Left ventricle myocardium inferior (tissue), 1 donor: ENCODE data around the gene TTF1. TPM values are rescaled to one million over a fixed set of nuclear protein-coding genes. Genes with fewer than 3 reads are reported as not detected.
"Not testable (repeated sequence)": the region's sequence is repeated elsewhere in the genome, so short reads cannot be mapped to it uniquely, and the experiment has no call there.

ENCODE experiments used
- DNase-seq: peaks from one replicate; pipeline ENCODE4 v3.0.0-alpha.2; 2020
- H3K27ac ChIP-seq: fragments of 200-600 bp; replicated peaks from 2 replicates; pipeline ENCODE4 v1.8.0; 2021
- H3K27me3 ChIP-seq: fragments of 200-600 bp; 2 replicates; pipeline ENCODE4 v1.8.0; 2021; ENCODE audit warnings: low read depth
- H3K36me3 ChIP-seq: fragments of 200-600 bp; 2 replicates; pipeline ENCODE4 v1.8.0; 2021
- H3K4me1 ChIP-seq: fragments of 200-600 bp; 2 replicates; pipeline ENCODE4 v1.8.0; 2021
- H3K4me3 ChIP-seq: fragments of 200-600 bp; 2 replicates; pipeline ENCODE4 v1.8.0; 2021; ENCODE audit warnings: mild to moderate bottlenecking, moderate library complexity
- H3K9me3 ChIP-seq: fragments of 200-600 bp; replicated peaks from 2 replicates; pipeline ENCODE4 v1.8.0; 2021
- CTCF ChIP-seq: fragments of 200-600 bp; IDR thresholded peaks from 2 replicates; pipeline ENCODE4 v1.8.0; 2021; ENCODE audit warnings: antibody characterized with exemption, mild to moderate bottlenecking, borderline replicate concordance
- intact Hi-C: fragments of 100-400 bp; cut with micrococcal nuclease; formaldehyde crosslinking; loops from one replicate; pipeline ENCODE4 v1.11.0; 2022
- total RNA-seq: library from RNA; stranded (reverse); fragmentation: NEBNext Ultra II Directional; extraction: Animal tissue kit (Norgen Biotek cat#: 25700); gene quantifications from one replicate; pipeline ENCODE4 v1.2.1, GENCODE V29; 2021
- donor health status: DM: no; HTN: yes; CAD: no; lungs with severe emphysema.

The TTF1 gene
- total RNA-seq, 1 donor from 2014 or later, result 16.2 TPM

DNA sequence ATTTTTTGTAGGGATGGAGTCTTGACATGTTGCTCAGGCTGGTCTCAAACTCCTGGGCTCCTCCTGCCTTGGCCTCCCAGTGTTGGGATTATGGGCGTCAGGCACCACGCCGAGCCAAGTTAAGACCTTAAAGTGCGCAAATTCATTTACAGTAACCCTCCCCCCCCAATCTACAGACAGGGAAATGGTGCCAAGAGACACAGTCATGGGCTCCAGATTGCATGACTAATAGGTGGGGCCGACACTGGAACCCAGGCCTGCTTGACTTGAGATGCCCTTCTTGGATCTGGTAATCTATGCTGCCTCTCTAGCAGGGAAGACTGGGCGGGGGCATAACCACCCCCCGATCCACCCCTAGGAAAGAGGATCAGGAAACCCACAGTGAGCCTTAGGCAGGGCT is 19.5 kb downstream of the TTF1 start:
- intact Hi-C loops, result no loop called here
- H3K9me3 ChIP-seq, result no peaks in the 10 kb centered on the region

GRCh38 chr9:132384376-132384775 is 22.3 kb downstream of the TTF1 start:
- Histone ChIP-seq H3K36me3 (peaks cover 81% of the 10 kb centered on the region), H3K27me3 (no peaks in the 10 kb centered on the region), H3K27ac (no peak overlapping the region), H3K4me3 (no peak overlapping the region), H3K9me3 (no peaks in the 10 kb centered on the region), H3K4me1 (no peaks in the 10 kb centered on the region)
- intact Hi-C loops, result no loop called here
- no peak for DNase-seq
- TF ChIP-seq CTCF, result no peak

More for the DNA sequence above, 19.5 kb downstream of the TTF1 start:
- DNase-seq, result no peak
- no peak overlapping the region for H3K4me3 ChIP-seq
- no peak for TF ChIP-seq CTCF
- no peak overlapping the region for H3K27ac ChIP-seq
- no peaks in the 10 kb centered on the region for H3K27me3 ChIP-seq
- H3K4me1 ChIP-seq, result peaks cover 7% of the 10 kb centered on the region
- H3K36me3 ChIP-seq, result peaks cover 85% of the 10 kb centered on the region

GRCh38 chr9:132383462-132383883 is 23.2 kb downstream of the TTF1 start:
- Histone ChIP-seq H3K4me1 (no peaks in the 10 kb centered on the region), H3K4me3 (no peak overlapping the region), H3K36me3 (peaks cover 81% of the 10 kb centered on the region), H3K9me3 (no peaks in the 10 kb centered on the region), H3K27me3 (no peaks in the 10 kb centered on the region), H3K27ac (no peak overlapping the region)
- TF ChIP-seq CTCF, result no peak
- DNase-seq, result no peak
- intact Hi-C loops, result no loop called here

DNA sequence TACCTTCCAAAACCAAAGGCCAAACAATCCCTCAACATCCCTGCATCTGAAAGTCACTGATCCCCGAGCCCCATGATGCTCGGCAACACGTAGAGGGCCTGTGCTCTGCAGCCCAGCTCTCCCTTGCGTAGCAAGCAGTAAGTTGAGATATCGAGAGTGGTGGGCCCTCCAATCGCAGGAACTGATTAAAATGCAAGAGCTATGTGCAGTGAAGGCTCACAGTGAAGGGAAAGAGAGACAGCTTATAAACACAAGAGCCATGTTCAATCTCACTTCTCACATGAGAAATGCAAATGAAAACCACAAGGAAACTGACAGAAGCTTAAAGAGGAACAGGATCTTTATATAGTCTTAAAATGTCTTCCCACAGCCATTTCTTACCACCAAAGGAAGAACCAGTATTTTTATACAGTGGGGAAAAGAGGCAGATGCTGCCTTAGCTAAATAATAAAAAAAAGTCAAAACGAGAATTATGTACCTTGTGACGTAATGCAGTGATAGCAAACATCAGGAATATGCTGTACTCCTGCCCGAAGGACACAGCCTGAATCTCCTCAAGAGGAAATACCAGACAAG is 24.6 kb downstream of the TTF1 start:
- Histone ChIP-seq H3K4me1 (no peaks in the 10 kb centered on the region), H3K36me3 (peaks cover 68% of the 10 kb centered on the region), H3K27me3 (no peaks in the 10 kb centered on the region), H3K9me3 (no peaks in the 10 kb centered on the region), H3K4me3 (no peak overlapping the region), H3K27ac (no peak overlapping the region)
- intact Hi-C loops, result no loop called here
- TF ChIP-seq CTCF, result no peak
- no peak for DNase-seq

DNA sequence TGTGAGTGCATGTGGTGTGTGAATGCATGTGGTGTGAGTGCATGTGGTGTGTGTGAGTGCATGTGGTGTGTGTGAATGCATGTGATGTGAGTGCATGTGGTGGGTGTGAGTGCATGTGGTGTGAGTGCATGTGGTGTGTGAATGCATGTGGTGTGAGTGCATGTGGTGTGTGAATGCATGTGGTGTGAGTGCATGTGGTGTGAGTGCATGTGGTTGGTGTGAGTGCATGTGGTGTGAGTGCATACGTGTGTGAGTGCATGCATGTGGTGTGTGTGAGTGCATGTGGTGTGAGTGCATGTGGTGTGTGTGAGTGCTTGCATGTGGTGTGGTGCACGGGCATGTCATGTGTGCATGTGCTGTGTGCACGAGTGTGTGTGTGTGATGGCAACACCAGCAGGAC is 28.2 kb downstream of the TTF1 start:
- H3K27me3 ChIP-seq, H3K4me3 ChIP-seq, H3K27ac ChIP-seq, DNase-seq, intact Hi-C loops, H3K4me1 ChIP-seq, H3K9me3 ChIP-seq: not testable (repeated sequence)
- H3K36me3 ChIP-seq, result peaks cover 55% of the 10 kb centered on the region

- intact Hi-C loops, H3K27ac ChIP-seq, H3K9me3 ChIP-seq, H3K4me3 ChIP-seq, DNase-seq, H3K27me3 ChIP-seq, H3K4me1 ChIP-seq: not testable (repeated sequence)
- H3K36me3 ChIP-seq, result peaks cover 54% of the 10 kb centered on the region
Measured at GRCh38 chr9:132377769-132378168, 28.9 kb downstream of the TTF1 start.
